Tibial artery (tissue), 4 donors: ENCODE measurements around the gene KIF19.

Source experiments
- DNase-seq, 2 donors: peaks; one replicate each; pipeline ENCODE4 v3.0.0-alpha.2; 2019
- H3K27ac ChIP-seq, 2 donors: fragments of 200-600 bp; sonication (generic) in 1 of 2; 1 replicate in 1 of 2; 2 replicates in 1 of 2; pipeline ENCODE4 v1.5.1; 2018 to 2019; ENCODE audit warnings: mild to moderate bottlenecking in 1 of 2
- H3K27me3 ChIP-seq, 2 donors: fragments of 200-600 bp; sonication (generic) in 1 of 2; one replicate each; pipeline versions ENCODE4 v1.5.1 to v1.6.0; 2016 to 2019
- H3K36me3 ChIP-seq, 3 donors: fragments of 200-600 bp; sonication (generic) in 2 of 3; one replicate each; pipeline ENCODE4 v1.5.1; 2016 to 2019; ENCODE audit warnings: mild to moderate bottlenecking in 2 of 3
- H3K4me1 ChIP-seq, 4 donors: fragments of 200-600 bp; sonication (generic) in 2 of 4; 1 replicate in 3 of 4; 2 replicates in 1 of 4; pipeline ENCODE4 v1.5.1; 2016 to 2019
- H3K4me3 ChIP-seq, 2 donors: fragments of 200-600 bp; sonication (generic) in 1 of 2; 1 replicate in 1 of 2; 2 replicates in 1 of 2; pipeline ENCODE4 v1.5.1; 2018 to 2019; ENCODE audit warnings: mild to moderate bottlenecking in 2 of 2
- H3K9me3 ChIP-seq, 3 donors: fragments of 200-600 bp; sonication (generic) in 1 of 3; one replicate each; pipeline ENCODE4 v1.5.1; 2016 to 2019
- CTCF ChIP-seq, 2 experiments: fragments of 200-600 bp in 1 of 2; fragments of 450-650 bp in 1 of 2; IDR thresholded peaks; one replicate each; pipeline ENCODE4 v1.5.1; 2017 to 2019; ENCODE audit warnings: antibody characterized with exemption in 2 of 2, mild to moderate bottlenecking in 1 of 2, moderate library complexity in 1 of 2
- intact Hi-C: fragments of 100-400 bp; cut with DNase I; formaldehyde crosslinking; loops from one replicate; pipeline ENCODE4 v1.15.0; 2023; ENCODE audit warnings: low total_unique reads

KIF19 gene

DNA sequence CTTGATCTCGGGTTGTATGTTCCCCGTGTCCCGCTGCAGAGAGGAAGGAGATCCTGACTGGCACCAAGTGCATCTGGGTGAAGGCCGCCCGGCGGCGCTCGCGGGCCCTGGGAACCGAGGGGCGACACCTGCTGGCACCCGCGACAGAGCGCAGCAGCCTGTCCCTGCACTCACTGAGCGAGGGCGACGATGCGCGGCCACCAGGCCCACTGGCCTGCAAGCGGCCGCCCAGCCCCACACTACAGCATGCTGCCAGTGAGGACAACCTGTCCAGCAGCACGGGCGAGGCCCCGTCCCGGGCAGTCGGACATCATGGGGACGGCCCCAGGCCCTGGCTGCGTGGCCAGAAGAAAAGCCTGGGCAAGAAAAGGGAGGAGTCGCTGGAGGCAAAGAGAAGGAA is 28.1 kb downstream of the KIF19 start:
- Histone ChIP-seq H3K27ac (no peak overlapping the region), H3K9me3 (no peaks in the 10 kb centered on the region), H3K27me3 (peaks cover 0 to 94% of the 10 kb centered on the region in 2 donors), H3K4me1 (peaks cover 0 to 14% (median 8%) of the 10 kb centered on the region in 4 donors), H3K4me3 (no peak overlapping the region), H3K36me3 (no peaks in the 10 kb centered on the region)
- DNase-seq = peak in 1 of 2 donors; percentile 26
- intact Hi-C loops = no loop called here
- TF ChIP-seq CTCF (IDR thresholded peaks at IDR 0.05) = no peak

DNA sequence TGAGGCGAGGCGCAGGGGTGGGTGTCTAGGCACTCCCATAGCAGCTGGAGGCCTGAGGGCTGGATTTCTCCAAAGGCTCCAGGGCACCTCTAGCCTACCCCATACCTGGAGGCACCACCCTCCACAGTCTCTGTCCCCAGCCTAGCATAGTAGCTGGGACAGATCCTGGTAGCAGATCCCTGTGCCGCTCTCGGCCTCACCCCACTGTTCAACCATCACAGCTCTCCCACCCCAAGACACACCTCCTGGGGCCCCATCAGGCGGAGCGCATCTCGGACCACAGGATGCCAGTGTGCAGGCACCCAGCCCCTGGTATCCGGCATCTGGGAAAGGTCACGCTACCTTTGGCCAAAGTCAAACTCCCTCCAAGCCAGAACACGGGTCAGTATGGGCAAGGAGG is 28.5 kb downstream of the KIF19 start:
- H3K27me3 ChIP-seq = peaks cover 0 to 94% of the 10 kb centered on the region in 2 donors
- H3K36me3 ChIP-seq = no peaks in the 10 kb centered on the region
- no peak for DNase-seq
- no peak overlapping the region for H3K4me3 ChIP-seq
- no peak overlapping the region for H3K27ac ChIP-seq
- TF ChIP-seq CTCF (IDR thresholded peaks at IDR 0.05) = no peak
- intact Hi-C loops = no loop called here
- no peaks in the 10 kb centered on the region for H3K9me3 ChIP-seq
- H3K4me1 ChIP-seq = peaks cover 0 to 14% (median 8%) of the 10 kb centered on the region in 4 donors

GRCh38 chr17:74355065-74355464 is 29.0 kb downstream of the KIF19 start:
- H3K4me1 ChIP-seq = peaks cover 0 to 14% (median 8%) of the 10 kb centered on the region in 4 donors

GRCh38 chr17:74356646-74357465 is 30.8 kb downstream of the KIF19 start:
- Histone ChIP-seq H3K36me3 (no peaks in the 10 kb centered on the region), H3K27me3 (peaks cover 0 to 100% of the 10 kb centered on the region in 2 donors), H3K27ac (no peak overlapping the region), H3K9me3 (no peaks in the 10 kb centered on the region), H3K4me3 (peak overlapping the region in 1 of 2 donors; percentile 26), H3K4me1 (peaks cover 0 to 21% (median 8%) of the 10 kb centered on the region in 4 donors)
- TF ChIP-seq CTCF (IDR thresholded peaks at IDR 0.05) = no peak
- no peak for DNase-seq
- intact Hi-C loops = no loop called here

More at GRCh38 chr17:74355065-74355464, 29.0 kb downstream of the KIF19 start:
- no peak for DNase-seq
- no peak for TF ChIP-seq CTCF (IDR thresholded peaks at IDR 0.05)
- Histone ChIP-seq H3K36me3 (no peaks in the 10 kb centered on the region), H3K4me3 (no peak overlapping the region), H3K27me3 (peaks cover 0 to 98% of the 10 kb centered on the region in 2 donors), H3K9me3 (no peaks in the 10 kb centered on the region), H3K27ac (no peak overlapping the region)
- intact Hi-C loops = no loop called here

- Histone ChIP-seq H3K4me1 (peaks cover 0 to 17% (median 8%) of the 10 kb centered on the region in 4 donors), H3K27ac (no peak overlapping the region), H3K4me3 (peak overlapping the region in 1 of 2 donors; percentile 26), H3K27me3 (peaks cover 0 to 100% of the 10 kb centered on the region in 2 donors), H3K36me3 (no peaks in the 10 kb centered on the region), H3K9me3 (no peaks in the 10 kb centered on the region)
- intact Hi-C loops = no loop called here
- TF ChIP-seq CTCF (IDR thresholded peaks at IDR 0.05) = no peak
- DNase-seq = no peak
Measured at GRCh38 chr17:74357466-74357809, 31.4 kb downstream of the KIF19 start.
